Tongue (tissue), 2 donors: ENCODE results near the gene KIF3B. TPM values are rescaled to one million over a fixed set of nuclear protein-coding genes. Genes with fewer than 3 reads are reported as not detected.
A peak's percentile ranks its signal among the peaks of the same experiment; 100 is the strongest.
"Not testable (repeated sequence)": the region's sequence is repeated elsewhere in the genome, so short reads cannot be mapped to it uniquely, and the experiment has no call there.

Experiments used
- DNase-seq: peaks from one replicate; pipeline ENCODE4 v3.0.0-alpha.2; 2015
- total RNA-seq: library from RNA; depleted of rRNA; stranded (reverse); fragments of >200 nt; gene quantifications from one replicate; pipeline ENCODE4 v1.2.3, GENCODE V29; 2014

Gene KIF3B
- total RNA-seq, 1 donor from 2014 or later: 16.3 TPM

GRCh38 chr20:32248043-32248442 lies 29.4 kb upstream of the KIF3B start:
- no peak for DNase-seq

GRCh38 chr20:32249030-32249738 lies 28.3 kb upstream of the KIF3B start:
- no peak for DNase-seq

DNA sequence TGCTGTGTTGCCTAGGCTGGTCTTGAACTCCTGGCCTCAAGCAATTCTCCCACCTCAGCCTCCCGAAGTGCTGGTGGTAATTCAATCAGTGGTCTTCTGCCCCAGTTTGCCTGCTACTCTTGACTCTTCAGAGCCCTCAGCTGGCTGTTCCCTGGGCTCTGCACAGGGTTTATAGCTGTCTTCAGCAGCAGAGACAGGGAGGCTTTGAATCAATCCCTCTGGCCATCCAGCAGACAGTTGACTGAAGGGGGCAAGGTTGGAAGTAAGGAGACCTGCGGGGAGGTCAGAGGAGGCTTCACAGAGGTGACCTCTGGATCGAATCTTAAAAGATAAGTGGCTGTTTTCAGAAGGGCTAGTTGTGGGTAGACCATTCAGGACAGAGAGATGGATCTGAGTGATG lies 26.0 kb upstream of the KIF3B start:
- DNase-seq: no peak

- DNase-seq: no peak
These were observed 25.3 kb upstream of the KIF3B start for GRCh38 chr20:32252189-32252588.

- not testable (repeated sequence) for DNase-seq
These were observed 16.5 kb upstream of the KIF3B start for GRCh38 chr20:32260973-32261372.

GRCh38 chr20:32261644-32262043 lies 15.8 kb upstream of the KIF3B start:
- DNase-seq: no peak

GRCh38 chr20:32263398-32263954 lies 14.0 kb upstream of the KIF3B start:
- no peak for DNase-seq

DNA sequence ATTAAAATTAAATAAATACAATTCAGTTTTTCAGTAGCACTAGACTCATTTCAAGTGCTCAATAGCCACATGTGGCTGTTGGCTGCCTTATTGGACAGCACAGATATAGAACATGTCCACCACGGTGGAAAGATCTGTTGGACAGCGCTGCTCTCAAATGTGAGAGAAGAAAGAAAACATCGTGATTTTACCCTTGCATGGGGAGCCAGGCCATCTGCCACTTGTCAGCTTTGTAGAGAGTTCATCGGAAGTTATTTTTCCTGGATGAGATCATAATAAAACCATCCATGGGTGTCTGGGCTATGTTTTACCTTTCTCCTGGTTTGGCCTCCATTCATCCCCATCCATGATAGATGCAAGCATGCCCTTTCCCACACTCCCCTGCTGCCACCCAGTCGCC lies 5.8 kb upstream of the KIF3B start:
- DNase-seq: no peak

GRCh38 chr20:32274359-32274758 lies 3.1 kb upstream of the KIF3B start:
- no peak for DNase-seq

GRCh38 chr20:32275163-32275562 lies 2.3 kb upstream of the KIF3B start:
- DNase-seq: not testable (repeated sequence)

- no peak for DNase-seq
These were observed 770 bp downstream of the KIF3B start for GRCh38 chr20:32278199-32278643.

- no peak for DNase-seq
These were observed 4.3 kb downstream of the KIF3B start for GRCh38 chr20:32281711-32282110.

- DNase-seq: peak; percentile 58
These were observed 5.0 kb downstream of the KIF3B start for GRCh38 chr20:32282461-32282860.

GRCh38 chr20:32285082-32285620 lies 7.7 kb downstream of the KIF3B start:
- DNase-seq: no peak

- no peak for DNase-seq
These were observed 8.3 kb downstream of the KIF3B start for GRCh38 chr20:32285621-32286371.

DNA sequence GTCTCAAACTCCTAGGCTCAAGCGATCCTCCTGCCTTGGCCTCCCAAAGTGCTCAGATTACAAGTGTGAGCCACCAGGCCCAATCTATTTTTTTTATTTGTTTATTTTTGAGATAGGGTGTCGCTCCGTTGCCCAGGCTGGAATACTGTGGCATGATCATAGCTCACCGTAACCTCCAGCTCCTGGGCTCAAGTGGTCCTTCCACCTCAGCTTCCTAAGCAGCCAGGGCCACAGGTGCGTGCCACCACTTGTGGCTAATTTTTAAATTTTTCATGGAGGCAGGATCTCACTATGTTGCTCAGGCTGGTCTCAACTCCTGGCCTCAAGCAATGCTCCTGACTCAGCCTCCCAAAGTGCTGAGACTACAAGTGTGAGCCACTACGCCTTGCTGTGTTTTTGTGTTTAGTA lies 9.8 kb downstream of the KIF3B start:
- DNase-seq: no peak

DNA sequence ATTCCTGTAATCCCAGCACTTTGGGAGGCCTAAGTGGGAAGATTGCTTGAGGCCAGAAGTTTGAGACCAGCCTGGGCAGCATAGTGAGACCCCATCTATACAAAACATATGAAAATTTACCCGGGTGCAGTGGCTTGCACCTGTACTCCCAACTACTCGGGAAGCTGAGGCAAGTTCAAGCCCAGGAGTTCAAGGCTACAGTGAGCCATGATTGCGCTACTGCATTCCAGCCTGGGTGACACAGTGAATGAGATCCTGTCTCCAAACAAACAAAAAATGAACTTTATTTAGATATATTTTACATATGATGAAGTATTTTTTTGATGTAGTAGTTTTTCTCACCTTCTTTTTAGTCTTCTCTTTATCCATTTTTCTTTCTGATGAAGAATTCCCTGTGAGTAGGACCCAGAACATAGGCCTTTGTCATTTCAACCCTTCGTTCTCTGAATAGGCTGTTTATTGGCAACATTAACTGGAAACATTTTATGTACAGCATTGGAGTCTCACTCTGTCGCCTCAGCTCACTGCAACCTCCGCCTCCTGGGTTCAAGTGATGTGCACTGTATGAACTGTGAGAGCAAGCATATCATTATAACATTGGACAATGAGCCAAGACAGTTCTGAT lies 10.9 kb downstream of the KIF3B start:
- DNase-seq: no peak

DNA sequence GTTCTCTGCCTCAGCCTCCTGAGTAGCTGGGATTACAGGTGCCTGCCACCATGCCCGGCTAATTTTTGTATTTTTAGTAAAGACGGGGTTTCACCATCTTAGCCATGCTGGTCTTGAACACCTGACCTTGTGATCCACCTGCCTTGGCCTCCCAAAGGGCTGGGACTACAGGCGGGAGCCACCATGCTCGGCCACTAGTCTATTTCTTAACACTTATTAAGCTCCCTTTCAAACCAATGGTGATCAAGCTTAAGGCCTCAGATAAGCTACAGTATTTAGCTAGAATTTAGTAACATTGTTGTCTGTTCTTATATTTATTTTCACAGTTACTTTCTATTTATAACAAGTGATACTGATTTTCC lies 11.8 kb downstream of the KIF3B start:
- not testable (repeated sequence) for DNase-seq

DNA sequence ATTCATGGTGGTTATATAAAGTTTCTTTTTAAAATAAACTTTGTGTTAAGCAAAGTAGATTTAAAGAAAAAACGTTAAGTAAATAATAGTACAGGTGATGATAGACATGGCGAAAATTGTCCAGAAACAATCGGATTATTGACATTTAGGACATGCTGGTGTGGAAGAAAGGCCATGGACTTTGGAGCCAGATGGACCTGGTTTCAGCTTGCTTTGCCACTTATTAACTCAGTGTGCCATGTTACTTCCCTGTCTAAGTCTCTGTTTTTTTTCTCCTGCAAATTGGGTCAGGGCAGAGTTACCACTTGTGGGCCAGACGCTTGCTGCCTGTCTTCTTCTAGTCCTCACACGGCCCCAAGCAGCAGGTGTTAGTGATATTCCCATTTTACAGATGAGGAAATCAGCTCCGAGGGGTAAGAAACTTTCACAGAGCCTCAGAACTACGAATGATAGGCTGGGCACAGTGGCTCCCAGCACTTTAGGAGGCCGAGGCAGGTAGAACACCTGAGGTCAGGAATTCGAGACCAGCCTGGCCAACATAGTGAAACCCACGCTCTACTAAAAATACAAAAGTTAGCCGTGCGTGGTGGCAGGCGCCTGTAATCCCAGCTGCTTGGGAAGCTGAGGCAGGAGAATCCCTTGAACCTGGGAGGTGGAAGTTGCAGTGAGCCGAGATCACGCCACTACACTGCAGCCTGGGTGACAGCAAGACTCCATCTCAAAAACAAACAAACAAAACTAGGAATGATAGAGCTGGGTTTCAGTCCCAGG lies 12.4 kb downstream of the KIF3B start:
- DNase-seq: no peak

DNA sequence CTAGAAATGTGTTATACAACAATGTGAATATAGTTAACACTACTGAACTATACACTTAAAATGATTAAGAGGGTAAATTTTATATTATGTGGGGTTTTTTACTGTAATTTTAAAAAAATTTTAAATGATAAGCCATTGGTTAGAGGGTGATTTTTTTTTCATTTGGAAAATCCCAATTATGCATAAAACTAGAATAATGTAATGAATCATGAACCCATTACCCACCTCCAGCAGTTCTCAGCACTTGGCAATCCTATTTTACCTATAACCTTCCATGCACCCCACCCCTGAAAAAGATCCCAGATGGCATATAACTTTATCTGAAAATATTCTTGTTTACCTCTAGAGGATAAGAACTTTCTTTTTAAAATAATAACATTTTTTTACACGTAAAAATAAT lies 13.7 kb downstream of the KIF3B start:
- no peak for DNase-seq

DNA sequence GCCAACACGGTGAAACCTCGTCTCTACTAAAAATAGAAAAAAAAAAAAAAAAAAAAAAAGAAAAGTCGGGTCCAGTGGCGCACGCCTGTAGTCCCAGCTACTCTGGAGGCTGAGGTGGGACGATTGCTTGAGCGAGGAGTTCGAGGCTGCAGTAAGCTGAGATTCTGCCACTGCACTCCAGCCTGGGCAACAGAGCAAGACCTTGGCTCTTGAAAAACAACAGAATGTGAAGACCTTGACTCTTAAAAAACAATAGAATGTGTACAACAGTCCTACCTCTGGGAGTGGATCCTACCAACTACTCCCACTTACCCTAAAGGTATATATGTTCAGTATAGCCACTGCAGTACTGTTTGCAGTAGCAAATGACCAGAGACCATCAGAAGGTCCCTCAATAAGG lies 15.1 kb downstream of the KIF3B start:
- no peak for DNase-seq

- no peak for DNase-seq
These were observed 16.6 kb downstream of the KIF3B start for GRCh38 chr20:32294071-32294470.
